ENCODE measurements around the gene VWA7.

Gene VWA7

DNA sequence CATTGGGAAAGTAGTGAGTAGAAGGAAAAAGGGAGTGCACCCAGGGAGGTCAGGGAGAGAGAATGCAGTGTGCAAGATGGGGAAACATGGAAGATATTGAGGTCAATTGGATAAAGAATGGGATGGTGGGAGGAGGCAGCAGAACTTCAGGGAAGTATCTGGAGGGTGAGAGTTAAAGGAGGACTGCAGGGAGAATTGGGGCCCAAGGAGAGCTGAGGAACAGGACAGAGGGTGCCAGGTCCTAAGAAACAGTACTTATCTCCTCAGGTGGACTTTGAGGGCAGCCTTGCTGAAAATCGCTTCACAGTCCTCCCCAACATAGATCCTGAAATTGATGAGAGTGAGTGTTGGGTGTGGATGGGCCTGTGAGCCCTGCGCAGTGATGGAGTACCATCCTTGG lies 18.8 kb downstream of the VWA7 start:
- WGBS, 2 donors (ENCODE audit: extremely low coverage in 2 of 2, insufficient read length in 2 of 2, insufficient replicate concordance in 1 of 2) = no CpG with 5 or more reads among the region's 2 CpGs
- H2BK5ac ChIP-seq (ENCODE audit: low read length) = no peak overlapping the region
- H4K91ac ChIP-seq (ENCODE audit: low read depth, low read length, poor library complexity) = no peak overlapping the region
- no peak overlapping the region for H3K27ac ChIP-seq (replicated peaks; ENCODE audit: low read length)
- no peaks in the 10 kb centered on the region for H3K79me1 ChIP-seq (ENCODE audit: low read depth, low read length)
- H3K18ac ChIP-seq (ENCODE audit: low read length) = no peak overlapping the region
- H3K4me1 ChIP-seq (ENCODE audit: control insufficient read depth in 2 of 2, insufficient read depth in 1 of 2, low read depth in 1 of 2, low read length in 2 of 2) = peaks cover 6% of the 10 kb centered on the region in 2 donors
- H2BK120ac ChIP-seq (ENCODE audit: low read depth, low read length) = no peak overlapping the region
- H3K4ac ChIP-seq (ENCODE audit: low read length) = no peak overlapping the region
- no peak overlapping the region for H3K14ac ChIP-seq (ENCODE audit: low read length)
- H3K9me3 ChIP-seq (replicated peaks in 1 of 2; ENCODE audit: control insufficient read depth in 2 of 2, insufficient read depth in 1 of 2, low read depth in 1 of 2, low read length in 2 of 2) = no peaks in the 10 kb centered on the region
- no peak overlapping the region for H3K4me3 ChIP-seq (ENCODE audit: low read length in 2 of 2)
- no peak overlapping the region for H2AFZ ChIP-seq (ENCODE audit: low read length)
- H2AK5ac ChIP-seq (ENCODE audit: low read depth, low read length) = no peak overlapping the region
- no peak overlapping the region for H2BK15ac ChIP-seq (ENCODE audit: low read length)
- no peak overlapping the region for H3K4me2 ChIP-seq (ENCODE audit: insufficient read depth, low read length, poor library complexity, severe bottlenecking)
- no peaks in the 10 kb centered on the region for H3K27me3 ChIP-seq (ENCODE audit: control insufficient read depth in 3 of 3, insufficient read depth in 3 of 3, low read depth in 1 of 3, low read length in 3 of 3)
- H4K8ac ChIP-seq (ENCODE audit: low read depth, low read length) = no peak overlapping the region
- H2BK12ac ChIP-seq (ENCODE audit: low read length) = no peak overlapping the region
- no peak for DNase-seq (ENCODE audit: low spot score)
- H3K23ac ChIP-seq (ENCODE audit: low read depth, low read length, poor library complexity) = no peak overlapping the region
- no peak overlapping the region for H3K9ac ChIP-seq (ENCODE audit: low read depth, low read length, poor library complexity)
- peaks cover 15 to 65% of the 10 kb centered on the region in 2 donors for H3K36me3 ChIP-seq (replicated peaks in 1 of 2; ENCODE audit: control insufficient read depth in 2 of 2, insufficient read depth in 2 of 2, low read length in 2 of 2)

DNA sequence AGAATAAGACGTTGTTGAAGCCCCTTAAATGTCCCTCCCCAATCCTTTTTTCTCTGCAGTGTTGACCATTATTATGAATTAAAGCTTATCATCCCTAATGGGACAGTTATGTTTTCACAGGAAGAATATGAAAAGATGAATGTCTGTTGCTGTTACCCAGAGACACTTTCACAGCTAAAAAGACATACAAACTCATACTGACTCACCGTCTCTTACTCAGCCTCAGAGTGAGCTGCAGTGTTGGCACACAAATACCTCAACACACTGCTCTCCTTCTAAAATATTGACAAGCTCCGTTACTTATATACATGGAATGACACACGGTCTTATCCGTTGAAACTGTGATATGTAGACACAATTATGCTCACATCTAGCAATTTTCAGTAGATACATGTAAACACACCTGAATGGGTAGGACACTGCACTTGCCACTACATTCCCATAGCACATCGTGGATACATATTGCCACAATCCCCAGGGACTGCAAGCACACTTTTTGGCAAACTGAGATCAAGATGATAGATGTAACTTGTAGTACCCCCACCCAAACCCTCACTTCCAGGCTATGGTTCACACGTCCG lies 24.3 kb downstream of the VWA7 start:
- H3K79me1 ChIP-seq (ENCODE audit: low read depth, low read length) = no peaks in the 10 kb centered on the region
- H2BK15ac ChIP-seq (ENCODE audit: low read length) = no peak overlapping the region
- no peak overlapping the region for H2AFZ ChIP-seq (ENCODE audit: low read length)
- H3K14ac ChIP-seq (ENCODE audit: low read length) = no peak overlapping the region
- no peak overlapping the region for H2BK12ac ChIP-seq (ENCODE audit: low read length)
- no peaks in the 10 kb centered on the region for H3K9me3 ChIP-seq (replicated peaks in 1 of 2; ENCODE audit: control insufficient read depth in 2 of 2, insufficient read depth in 1 of 2, low read depth in 1 of 2, low read length in 2 of 2)
- DNase-seq (ENCODE audit: low spot score) = no peak
- H3K23ac ChIP-seq (ENCODE audit: low read depth, low read length, poor library complexity) = no peak overlapping the region
- no peak overlapping the region for H2BK120ac ChIP-seq (ENCODE audit: low read depth, low read length)
- H3K4me2 ChIP-seq (ENCODE audit: insufficient read depth, low read length, poor library complexity, severe bottlenecking) = no peak overlapping the region
- no peaks in the 10 kb centered on the region for H3K4me1 ChIP-seq (ENCODE audit: control insufficient read depth in 2 of 2, insufficient read depth in 1 of 2, low read depth in 1 of 2, low read length in 2 of 2)
- no peak overlapping the region for H3K4ac ChIP-seq (ENCODE audit: low read length)
- H4K91ac ChIP-seq (ENCODE audit: low read depth, low read length, poor library complexity) = no peak overlapping the region
- H3K18ac ChIP-seq (ENCODE audit: low read length) = no peak overlapping the region
- H2BK5ac ChIP-seq (ENCODE audit: low read length) = no peak overlapping the region
- H3K36me3 ChIP-seq (replicated peaks in 1 of 2; ENCODE audit: control insufficient read depth in 2 of 2, insufficient read depth in 2 of 2, low read length in 2 of 2) = peaks cover 1 to 44% of the 10 kb centered on the region in 2 donors
- no peak overlapping the region for H4K8ac ChIP-seq (ENCODE audit: low read depth, low read length)
- no CpG with 5 or more reads among the region's 8 CpGs for WGBS, 2 donors (ENCODE audit: extremely low coverage in 2 of 2, insufficient read length in 2 of 2, insufficient replicate concordance in 1 of 2)
- no peak overlapping the region for H3K9ac ChIP-seq (ENCODE audit: low read depth, low read length, poor library complexity)
- no peak overlapping the region for H3K4me3 ChIP-seq (ENCODE audit: low read length in 2 of 2)
- no peak overlapping the region for H2AK5ac ChIP-seq (ENCODE audit: low read depth, low read length)
- no peak overlapping the region for H3K27ac ChIP-seq (replicated peaks; ENCODE audit: low read length)
- H3K27me3 ChIP-seq (ENCODE audit: control insufficient read depth in 3 of 3, insufficient read depth in 3 of 3, low read depth in 1 of 3, low read length in 3 of 3) = no peaks in the 10 kb centered on the region

DNA sequence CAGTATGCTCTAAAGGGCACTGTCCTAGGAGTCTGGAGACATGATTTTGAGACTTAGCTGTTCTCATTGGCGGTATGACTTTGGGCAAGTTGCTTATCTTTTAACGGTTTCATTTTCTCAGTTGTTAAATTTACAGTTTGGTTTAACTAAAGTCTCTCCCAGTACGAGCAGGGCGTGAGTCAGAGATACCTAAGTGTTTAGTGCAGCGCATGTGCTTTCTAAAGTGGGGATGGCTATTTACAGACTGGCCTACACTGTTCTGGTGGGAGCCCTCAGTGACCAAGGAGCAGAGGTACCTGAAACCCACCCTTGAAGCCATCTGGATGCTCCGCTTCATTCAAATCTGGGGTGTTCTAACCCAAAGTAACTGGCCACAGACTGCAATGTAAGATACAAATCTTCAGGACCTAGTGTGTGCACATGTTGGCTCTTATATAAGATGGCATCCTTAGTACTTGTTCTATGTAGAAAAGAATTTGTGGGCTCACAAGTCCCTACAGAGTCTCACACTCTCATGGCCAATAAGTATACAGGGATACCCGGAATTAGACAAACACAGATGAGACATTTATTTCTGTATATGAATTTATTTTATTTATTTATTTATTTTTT lies 26.6 kb downstream of the VWA7 start:
- Histone ChIP-seq H3K36me3 (replicated peaks in 1 of 2; ENCODE audit: control insufficient read depth in 2 of 2, insufficient read depth in 2 of 2, low read length in 2 of 2) (peaks cover 6 to 52% of the 10 kb centered on the region in 2 donors), H3K9me3 (replicated peaks in 1 of 2; ENCODE audit: control insufficient read depth in 2 of 2, insufficient read depth in 1 of 2, low read depth in 1 of 2, low read length in 2 of 2) (no peaks in the 10 kb centered on the region)
- WGBS, 2 donors (ENCODE audit: extremely low coverage in 2 of 2, insufficient read length in 2 of 2, insufficient replicate concordance in 1 of 2) = no CpG with 5 or more reads among the region's 7 CpGs

DNA sequence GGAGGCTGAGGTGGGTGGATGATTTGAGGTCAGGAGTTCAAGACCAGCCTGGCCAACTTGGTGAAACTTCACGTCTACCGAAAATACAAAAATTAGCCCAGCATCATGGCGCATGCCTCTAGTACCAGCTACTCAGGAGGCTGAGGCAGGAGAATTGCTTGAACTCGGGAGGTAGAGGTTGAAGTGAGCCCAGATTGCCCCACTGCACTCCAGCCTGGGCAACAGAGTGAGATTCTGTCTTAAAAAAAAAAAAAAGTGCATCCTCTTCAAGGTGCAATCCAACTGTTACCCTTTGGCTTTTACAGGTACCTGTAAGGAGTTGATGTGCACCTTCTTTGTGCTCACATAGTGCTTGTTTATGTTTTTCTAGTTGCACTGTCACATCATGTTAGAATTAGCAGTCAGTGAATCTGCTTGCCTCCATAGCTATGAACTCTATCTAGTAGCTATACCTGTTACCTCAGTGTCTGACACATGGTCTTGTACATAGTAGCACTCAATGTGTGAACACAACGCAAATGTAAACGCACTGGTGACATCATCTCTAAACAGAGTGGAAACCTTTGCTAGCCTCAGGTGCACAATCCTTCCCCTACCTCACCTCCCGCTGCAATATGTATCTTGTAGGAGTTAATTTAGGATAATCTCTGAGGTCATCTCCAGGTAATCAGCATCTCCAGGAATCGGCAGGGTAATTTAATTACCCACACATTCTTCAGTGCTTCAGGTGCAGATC lies 27.7 kb downstream of the VWA7 start:
- H3K36me3 ChIP-seq (replicated peaks in 1 of 2; ENCODE audit: control insufficient read depth in 2 of 2, insufficient read depth in 2 of 2, low read length in 2 of 2) = peaks cover 6 to 61% of the 10 kb centered on the region in 2 donors
- no peak overlapping the region for H2AFZ ChIP-seq (ENCODE audit: low read length)
- no peak overlapping the region for H3K9ac ChIP-seq (ENCODE audit: low read depth, low read length, poor library complexity)
- no peak overlapping the region for H3K4me2 ChIP-seq (ENCODE audit: insufficient read depth, low read length, poor library complexity, severe bottlenecking)
- no peak overlapping the region for H2BK120ac ChIP-seq (ENCODE audit: low read depth, low read length)
- H3K79me1 ChIP-seq (ENCODE audit: low read depth, low read length) = no peaks in the 10 kb centered on the region
- H2BK5ac ChIP-seq (ENCODE audit: low read length) = no peak overlapping the region
- no peak overlapping the region for H2BK15ac ChIP-seq (ENCODE audit: low read length)
- H3K14ac ChIP-seq (ENCODE audit: low read length) = no peak overlapping the region
- H3K27me3 ChIP-seq (ENCODE audit: control insufficient read depth in 3 of 3, insufficient read depth in 3 of 3, low read depth in 1 of 3, low read length in 3 of 3) = no peaks in the 10 kb centered on the region
- H4K91ac ChIP-seq (ENCODE audit: low read depth, low read length, poor library complexity) = no peak overlapping the region
- no peak for DNase-seq (ENCODE audit: low spot score)
- no peak overlapping the region for H3K4me3 ChIP-seq (ENCODE audit: low read length in 2 of 2)
- H4K8ac ChIP-seq (ENCODE audit: low read depth, low read length) = no peak overlapping the region
- no peak overlapping the region for H3K27ac ChIP-seq (replicated peaks; ENCODE audit: low read length)
- peaks cover 0 to 3% of the 10 kb centered on the region in 2 donors for H3K4me1 ChIP-seq (ENCODE audit: control insufficient read depth in 2 of 2, insufficient read depth in 1 of 2, low read depth in 1 of 2, low read length in 2 of 2)
- H3K18ac ChIP-seq (ENCODE audit: low read length) = no peak overlapping the region
- WGBS, 2 donors (ENCODE audit: extremely low coverage in 2 of 2, insufficient read length in 2 of 2, insufficient replicate concordance in 1 of 2) = no CpG with 5 or more reads among the region's 8 CpGs
- H2BK12ac ChIP-seq (ENCODE audit: low read length) = no peak overlapping the region
- no peak overlapping the region for H2AK5ac ChIP-seq (ENCODE audit: low read depth, low read length)
- H3K23ac ChIP-seq (ENCODE audit: low read depth, low read length, poor library complexity) = no peak overlapping the region
- no peak overlapping the region for H3K4ac ChIP-seq (ENCODE audit: low read length)
- no peaks in the 10 kb centered on the region for H3K9me3 ChIP-seq (replicated peaks in 1 of 2; ENCODE audit: control insufficient read depth in 2 of 2, insufficient read depth in 1 of 2, low read depth in 1 of 2, low read length in 2 of 2)

More for the DNA sequence above, 26.6 kb downstream of the VWA7 start:
- Histone ChIP-seq H2AK5ac (ENCODE audit: low read depth, low read length) (no peak overlapping the region), H3K79me1 (ENCODE audit: low read depth, low read length) (no peaks in the 10 kb centered on the region), H3K18ac (ENCODE audit: low read length) (no peak overlapping the region), H3K4me3 (ENCODE audit: low read length in 2 of 2) (no peak overlapping the region), H2BK120ac (ENCODE audit: low read depth, low read length) (no peak overlapping the region), H3K4me2 (ENCODE audit: insufficient read depth, low read length, poor library complexity, severe bottlenecking) (no peak overlapping the region), H3K9ac (ENCODE audit: low read depth, low read length, poor library complexity) (no peak overlapping the region), H3K14ac (ENCODE audit: low read length) (no peak overlapping the region), H4K91ac (ENCODE audit: low read depth, low read length, poor library complexity) (no peak overlapping the region), H2BK15ac (ENCODE audit: low read length) (no peak overlapping the region), H3K27ac (replicated peaks; ENCODE audit: low read length) (no peak overlapping the region), H2BK12ac (ENCODE audit: low read length) (no peak overlapping the region), H3K27me3 (ENCODE audit: control insufficient read depth in 3 of 3, insufficient read depth in 3 of 3, low read depth in 1 of 3, low read length in 3 of 3) (no peaks in the 10 kb centered on the region), H4K8ac (ENCODE audit: low read depth, low read length) (no peak overlapping the region), H3K4ac (ENCODE audit: low read length) (no peak overlapping the region), H2AFZ (ENCODE audit: low read length) (no peak overlapping the region), H3K23ac (ENCODE audit: low read depth, low read length, poor library complexity) (no peak overlapping the region), H3K4me1 (ENCODE audit: control insufficient read depth in 2 of 2, insufficient read depth in 1 of 2, low read depth in 1 of 2, low read length in 2 of 2) (no peaks in the 10 kb centered on the region), H2BK5ac (ENCODE audit: low read length) (no peak overlapping the region)
- DNase-seq (ENCODE audit: low spot score) = no peak
